ENCODE results near the gene LHCGR.
"Not testable (repeated sequence)": the region's sequence is repeated elsewhere in the genome, so short reads cannot be mapped to it uniquely, and the experiment has no call there.

Gene LHCGR

GRCh38 chr2:48707466-48707865 is 48.1 kb downstream of the LHCGR start:
- no peak for DNase-seq

DNA sequence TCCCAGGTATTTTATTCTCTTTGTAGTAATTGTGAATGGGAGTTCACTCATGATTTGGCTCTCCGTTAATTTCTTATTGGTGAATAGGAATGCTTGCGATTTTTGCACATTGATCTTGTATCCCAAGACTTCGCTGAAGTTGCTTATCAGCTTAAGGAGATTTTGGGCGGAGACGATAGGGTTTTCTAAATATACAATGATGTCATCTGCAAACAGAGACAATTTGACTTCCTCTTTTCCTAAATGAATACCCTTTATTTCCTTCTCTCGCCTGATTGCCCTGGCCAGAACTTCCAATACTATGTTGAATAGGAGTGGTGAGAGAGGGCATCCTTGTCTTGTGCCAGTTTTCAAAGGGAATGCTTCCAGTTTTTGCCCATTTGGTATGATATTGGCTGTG is 51.9 kb downstream of the LHCGR start:
- not testable (repeated sequence) for DNase-seq

DNA sequence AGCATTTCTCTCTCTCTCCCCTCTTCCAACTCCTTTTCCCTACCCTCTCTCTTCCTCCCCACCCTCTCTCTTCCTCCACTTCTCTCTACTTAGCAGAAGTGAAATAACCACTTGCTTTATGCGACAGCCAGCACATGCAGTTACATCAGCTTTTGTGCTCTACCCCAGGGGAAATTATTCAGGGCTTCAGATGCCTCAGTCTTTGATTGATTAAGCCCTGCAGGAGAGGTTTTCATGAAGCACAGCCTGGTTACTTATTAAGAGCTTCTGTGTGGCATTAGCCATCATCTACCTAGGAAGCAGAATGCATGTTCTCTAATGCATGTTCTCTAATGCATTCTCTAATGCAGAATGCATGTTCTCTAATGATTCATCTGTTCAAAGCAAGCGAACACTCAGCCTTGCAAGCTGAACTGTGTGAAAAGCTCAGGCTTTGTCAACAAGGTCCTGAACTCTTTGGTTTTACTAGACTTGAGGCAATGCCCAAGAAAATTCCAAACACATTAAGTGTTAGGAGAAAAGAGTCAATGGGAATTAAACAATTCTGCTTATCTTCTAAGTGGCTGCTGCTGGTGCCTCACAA is 56.1 kb downstream of the LHCGR start:
- no peak for DNase-seq

- DNase-seq, result no peak
Measured at GRCh38 chr2:48696881-48697280, 58.6 kb downstream of the LHCGR start.

DNA sequence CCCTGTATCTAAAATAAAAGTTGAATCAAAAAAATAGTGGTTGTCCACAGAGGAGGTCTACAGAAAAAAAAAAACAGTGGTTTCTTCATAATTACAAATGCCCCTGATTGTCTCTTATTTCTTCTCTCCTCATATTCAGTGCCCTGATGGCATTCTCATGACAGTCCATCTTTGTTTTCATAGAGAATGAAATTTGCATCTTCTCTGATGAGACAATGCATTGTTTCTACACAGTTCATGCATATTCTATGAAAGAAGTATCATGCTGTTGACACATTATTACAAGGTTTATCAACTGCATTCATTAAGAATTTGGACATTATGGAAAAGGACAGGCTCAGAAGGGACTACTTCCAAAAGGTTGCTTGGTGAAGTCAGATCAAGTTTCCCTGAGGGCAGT is 59.5 kb downstream of the LHCGR start:
- DNase-seq, result no peak

DNA sequence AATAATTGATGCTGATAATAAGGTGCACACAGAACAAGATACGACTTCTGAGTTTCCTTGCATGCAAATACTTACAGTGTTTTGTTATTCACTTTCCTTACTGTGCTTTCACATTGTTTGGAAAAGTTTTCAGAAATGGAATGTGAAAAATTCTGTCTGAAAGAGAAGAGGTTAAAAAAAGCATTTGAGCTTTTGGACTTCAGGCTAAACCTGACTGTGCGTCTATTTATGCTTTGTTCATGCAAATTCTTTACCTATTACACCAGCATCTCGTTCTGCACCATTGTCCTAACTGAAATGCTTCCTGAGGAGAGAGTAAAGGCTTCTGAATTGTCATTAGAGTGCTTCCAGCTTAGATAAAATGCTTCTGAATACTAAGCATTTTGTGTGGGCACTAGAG is 61.4 kb downstream of the LHCGR start:
- DNase-seq, result no peak

DNA sequence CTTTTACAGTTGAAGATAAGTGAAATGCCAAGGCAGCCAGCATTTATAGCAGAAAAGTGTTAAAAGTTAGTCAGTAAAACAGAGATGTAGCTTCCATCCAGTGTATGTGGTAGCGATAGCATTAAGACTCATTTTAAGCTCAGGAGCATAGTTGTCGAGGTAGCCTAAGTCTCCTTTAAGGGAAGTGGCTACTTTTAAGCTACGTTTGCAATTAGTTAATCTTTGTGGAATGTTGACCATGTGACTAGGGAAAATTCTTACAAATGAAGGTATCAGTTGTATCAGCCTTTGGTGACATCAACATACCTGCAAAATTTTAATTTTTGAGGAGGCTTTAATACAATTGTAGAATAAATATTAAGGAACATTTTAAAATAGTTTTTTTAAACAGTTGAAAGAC is 61.9 kb downstream of the LHCGR start:
- no peak for DNase-seq

DNA sequence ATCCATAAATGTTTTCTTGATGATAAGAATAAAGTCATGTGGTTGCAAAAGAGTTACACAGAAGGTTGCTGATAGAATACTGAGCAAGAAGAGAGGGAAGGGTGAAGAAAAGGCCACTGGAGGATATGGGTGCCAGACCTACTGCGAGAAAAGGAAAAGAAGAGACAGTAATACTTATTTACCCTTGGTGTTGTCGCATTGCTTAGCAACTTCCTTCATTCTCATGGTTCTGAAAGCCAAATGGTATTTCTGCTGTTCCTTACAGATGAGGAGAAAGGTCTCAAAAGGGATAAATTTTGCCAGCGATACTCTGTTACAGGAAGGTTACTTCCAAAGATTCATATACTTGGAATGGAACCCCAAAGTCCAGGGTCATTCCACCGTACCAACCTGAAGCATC is 62.5 kb downstream of the LHCGR start:
- no peak for DNase-seq

DNA sequence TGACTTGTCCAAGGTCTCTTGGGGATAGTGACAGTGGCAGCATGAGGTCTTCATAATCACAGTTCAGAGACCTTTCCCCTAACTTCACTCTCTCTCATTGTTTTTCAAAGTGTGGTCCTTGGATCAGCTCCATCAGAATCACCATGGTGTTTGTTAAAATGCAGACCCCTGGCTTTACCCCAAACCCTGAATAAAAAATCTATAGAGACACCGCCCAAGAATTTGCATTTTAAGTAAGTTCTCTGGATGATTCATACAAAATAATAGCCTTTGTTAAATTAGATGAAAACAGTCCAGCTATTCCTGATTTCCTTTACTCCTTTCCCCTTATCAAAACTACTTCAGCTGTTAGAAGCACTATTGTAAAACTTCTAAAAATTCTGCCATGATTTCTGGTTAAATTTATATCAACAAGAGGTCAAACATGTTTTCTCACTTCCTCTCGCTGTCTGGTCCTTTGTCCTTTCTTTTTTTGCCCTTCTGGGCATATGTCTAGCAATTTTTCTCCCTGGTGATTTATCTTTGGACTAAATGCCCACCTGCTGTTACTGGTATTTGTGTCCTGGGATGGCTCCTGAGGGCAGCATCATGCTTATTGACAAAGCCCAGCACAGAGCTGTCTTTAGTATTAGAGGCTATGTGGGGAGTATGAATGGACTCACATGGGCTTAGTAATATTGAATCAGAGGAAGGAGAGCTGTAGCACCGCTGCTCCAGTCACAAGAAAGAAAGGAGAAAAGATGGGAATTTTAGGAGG is 63.4 kb downstream of the LHCGR start:
- DNase-seq, result no peak

DNA sequence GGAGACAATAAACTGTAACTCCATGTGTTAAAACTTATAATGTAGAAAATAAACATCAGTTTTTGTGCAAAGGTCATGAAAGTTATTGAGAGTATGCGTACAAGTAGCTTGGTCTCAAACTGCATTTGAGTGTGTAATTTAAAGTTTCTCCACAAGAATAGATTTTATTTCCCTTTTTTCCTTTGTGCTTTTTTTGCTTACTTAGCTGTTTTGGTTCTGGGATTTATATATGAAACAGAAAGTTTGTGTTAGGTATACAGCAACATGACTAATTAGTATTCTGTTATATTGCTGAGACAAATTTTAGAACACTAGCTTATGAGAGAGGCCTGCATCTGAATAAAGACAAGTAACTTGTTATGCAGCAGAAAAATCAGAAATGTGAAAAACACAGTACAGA is 70.4 kb downstream of the LHCGR start:
- no peak for DNase-seq

DNA sequence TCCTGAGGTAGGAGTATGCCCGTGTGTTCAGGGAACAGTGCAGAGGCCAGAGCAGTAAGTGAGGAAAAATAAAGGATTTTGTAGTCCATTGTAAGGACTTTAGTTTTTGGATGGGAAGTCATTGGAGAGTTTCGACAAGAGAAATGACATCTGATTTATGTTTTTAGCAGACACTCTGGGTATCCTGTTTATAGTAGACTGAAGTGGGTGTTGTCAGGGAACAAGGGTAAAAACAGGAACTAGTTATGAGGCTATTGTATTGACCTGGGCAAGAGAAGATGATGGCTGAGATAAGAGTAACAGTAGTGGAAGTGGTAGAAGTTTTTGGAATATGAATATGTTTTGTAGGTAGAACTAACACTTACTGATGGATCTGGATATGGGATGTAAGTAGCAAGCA is 78.1 kb downstream of the LHCGR start:
- no peak for DNase-seq

GRCh38 chr2:48674933-48675332 is 80.6 kb downstream of the LHCGR start:
- no peak for DNase-seq

DNA sequence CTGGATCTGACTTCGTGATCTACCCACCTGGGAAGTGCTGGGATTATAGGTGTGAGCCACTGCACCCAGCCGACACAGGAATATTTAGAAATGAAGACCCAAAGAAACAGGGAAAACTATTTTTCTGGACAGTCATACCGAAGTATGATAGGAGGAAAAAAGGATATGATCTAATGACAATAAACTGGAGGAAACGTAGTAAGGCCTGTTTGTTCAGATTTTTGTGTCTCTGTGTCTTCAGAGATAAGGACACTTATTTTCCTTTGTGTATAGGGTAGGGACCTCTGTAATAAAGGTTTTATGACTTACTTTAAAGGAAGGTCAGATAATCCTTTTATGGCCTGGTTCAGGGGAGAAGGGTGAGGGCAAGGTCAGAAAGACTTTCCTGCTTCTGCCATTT is 81.9 kb downstream of the LHCGR start:
- no peak for DNase-seq

GRCh38 chr2:48668992-48669391 is 86.5 kb downstream of the LHCGR start:
- DNase-seq, result no peak

- no peak for DNase-seq
Measured at GRCh38 chr2:48651158-48651790, 104.2 kb downstream of the LHCGR start.

- DNase-seq, result no peak
Measured at GRCh38 chr2:48638261-48638660, 117.3 kb downstream of the LHCGR start.

Data from NCI-H1417 treated with DMSO at 0.1 percent for 48 hours (cell line).